ENCODE data around the gene CTAGE1.

Gene CTAGE1

DNA sequence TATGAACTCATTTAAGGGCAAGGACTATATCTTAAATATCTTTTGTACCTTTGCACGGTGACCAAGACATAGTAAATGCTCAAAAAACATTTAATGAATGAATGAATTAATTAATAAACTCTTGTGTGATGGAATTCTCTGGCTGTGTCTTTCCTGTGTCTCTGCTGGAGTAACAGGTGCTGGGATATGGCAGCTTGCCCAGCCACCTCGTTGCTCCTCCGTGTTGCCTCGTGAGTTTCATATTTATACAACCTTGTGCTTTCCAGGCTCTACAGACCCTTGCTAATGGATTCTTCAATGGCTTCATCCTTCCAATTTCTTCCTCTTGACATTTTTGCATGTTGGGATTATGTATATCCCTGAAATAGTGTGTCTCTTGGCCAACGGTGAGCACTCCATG is 30.4 kb downstream of the CTAGE1 start:
- H3K4me1 Mint-ChIP-seq (ENCODE audit: low read depth), result peaks cover 14% of the 10 kb centered on the region
- no peak overlapping the region for H3K27ac Mint-ChIP-seq
- H3K36me3 Mint-ChIP-seq (ENCODE audit: low read depth), result no peaks in the 10 kb centered on the region
- peaks cover 3% of the 10 kb centered on the region for H3K27me3 Mint-ChIP-seq
- H3K4me3 Mint-ChIP-seq, result no peak overlapping the region
- peaks cover 4% of the 10 kb centered on the region for H3K9me3 Mint-ChIP-seq

DNA sequence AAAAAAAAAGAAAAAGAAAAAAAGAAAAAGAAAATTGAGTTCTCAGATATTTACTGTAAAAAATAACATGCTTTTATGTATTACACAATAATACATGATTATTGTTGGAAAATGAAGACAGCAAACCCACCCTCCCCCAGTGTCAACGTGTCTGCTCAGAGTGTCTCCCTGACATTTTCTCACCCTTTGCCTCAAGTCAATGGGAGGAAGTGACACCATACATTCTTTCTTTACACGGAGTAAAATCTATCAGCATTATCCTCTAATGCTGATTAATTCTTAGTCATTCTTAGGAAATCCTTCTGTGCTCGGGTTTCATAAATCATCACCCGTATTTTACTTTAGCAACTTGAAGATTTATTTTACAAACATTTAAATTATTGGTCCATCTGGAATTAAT is 32.0 kb downstream of the CTAGE1 start:
- peaks cover 4% of the 10 kb centered on the region for H3K9me3 Mint-ChIP-seq
- no peak overlapping the region for H3K4me3 Mint-ChIP-seq
- no peaks in the 10 kb centered on the region for H3K36me3 Mint-ChIP-seq (ENCODE audit: low read depth)
- H3K27ac Mint-ChIP-seq, result no peak overlapping the region
- no peaks in the 10 kb centered on the region for H3K4me1 Mint-ChIP-seq (ENCODE audit: low read depth)
- H3K27me3 Mint-ChIP-seq, result peaks cover 3% of the 10 kb centered on the region

GRCh38 chr18:22378672-22379282 is 38.9 kb downstream of the CTAGE1 start:
- H3K4me3 Mint-ChIP-seq, result no peak overlapping the region
- H3K4me1 Mint-ChIP-seq (ENCODE audit: low read depth), result no peaks in the 10 kb centered on the region
- H3K9me3 Mint-ChIP-seq, result peaks cover 3% of the 10 kb centered on the region
- H3K27me3 Mint-ChIP-seq, result peaks cover 6% of the 10 kb centered on the region
- H3K36me3 Mint-ChIP-seq (ENCODE audit: low read depth), result no peaks in the 10 kb centered on the region
- no peak overlapping the region for H3K27ac Mint-ChIP-seq

- Mint-ChIP-seq H3K4me3 (no peak overlapping the region), H3K27ac (no peak overlapping the region), H3K9me3 (peaks cover 3% of the 10 kb centered on the region), H3K27me3 (peaks cover 6% of the 10 kb centered on the region), H3K36me3 (ENCODE audit: low read depth) (no peaks in the 10 kb centered on the region), H3K4me1 (ENCODE audit: low read depth) (no peaks in the 10 kb centered on the region)
Measured at GRCh38 chr18:22377769-22378168, 39.9 kb downstream of the CTAGE1 start.

DNA sequence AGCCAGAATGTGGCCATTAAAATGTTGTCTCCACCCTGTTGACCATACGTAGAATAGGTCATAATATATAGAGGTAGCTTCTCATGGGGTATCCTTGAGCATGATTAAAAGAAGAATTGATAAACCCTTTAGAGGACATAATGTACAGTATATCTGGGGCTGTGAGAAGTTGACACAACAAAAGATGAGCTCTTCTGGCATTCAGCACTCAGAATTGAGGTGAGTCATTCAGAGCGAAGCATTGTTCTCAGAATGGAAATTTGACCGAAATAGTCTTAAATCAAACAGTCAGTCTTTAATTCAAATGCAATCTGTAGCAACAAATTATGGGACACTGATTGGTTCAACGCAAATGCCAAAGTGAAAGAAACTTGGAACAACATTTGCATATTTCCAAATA is 47.3 kb downstream of the CTAGE1 start:
- H3K9me3 Mint-ChIP-seq, result peaks cover 3% of the 10 kb centered on the region
- peaks cover 6% of the 10 kb centered on the region for H3K27me3 Mint-ChIP-seq
- H3K27ac Mint-ChIP-seq, result no peak overlapping the region
- no peaks in the 10 kb centered on the region for H3K36me3 Mint-ChIP-seq (ENCODE audit: low read depth)
- H3K4me1 Mint-ChIP-seq (ENCODE audit: low read depth), result no peaks in the 10 kb centered on the region
- no peak overlapping the region for H3K4me3 Mint-ChIP-seq

- no peak overlapping the region for H3K27ac Mint-ChIP-seq
- no peaks in the 10 kb centered on the region for H3K36me3 Mint-ChIP-seq (ENCODE audit: low read depth)
- no peaks in the 10 kb centered on the region for H3K4me1 Mint-ChIP-seq (ENCODE audit: low read depth)
- no peaks in the 10 kb centered on the region for H3K9me3 Mint-ChIP-seq
- no peak overlapping the region for H3K4me3 Mint-ChIP-seq
- no peaks in the 10 kb centered on the region for H3K27me3 Mint-ChIP-seq
Measured at GRCh38 chr18:22368021-22368420, 49.7 kb downstream of the CTAGE1 start.

GRCh38 chr18:22367303-22367702 is 50.4 kb downstream of the CTAGE1 start:
- Mint-ChIP-seq H3K4me1 (ENCODE audit: low read depth) (no peaks in the 10 kb centered on the region), H3K36me3 (ENCODE audit: low read depth) (no peaks in the 10 kb centered on the region), H3K27ac (no peak overlapping the region), H3K27me3 (no peaks in the 10 kb centered on the region), H3K4me3 (no peak overlapping the region), H3K9me3 (no peaks in the 10 kb centered on the region)

GRCh38 chr18:22363867-22364463 is 53.8 kb downstream of the CTAGE1 start:
- Mint-ChIP-seq H3K36me3 (ENCODE audit: low read depth) (no peaks in the 10 kb centered on the region), H3K27ac (no peak overlapping the region), H3K4me1 (ENCODE audit: low read depth) (no peaks in the 10 kb centered on the region), H3K9me3 (no peaks in the 10 kb centered on the region), H3K4me3 (no peak overlapping the region), H3K27me3 (no peaks in the 10 kb centered on the region)
